ENCODE data around the gene CD99L2.

Gene CD99L2

DNA sequence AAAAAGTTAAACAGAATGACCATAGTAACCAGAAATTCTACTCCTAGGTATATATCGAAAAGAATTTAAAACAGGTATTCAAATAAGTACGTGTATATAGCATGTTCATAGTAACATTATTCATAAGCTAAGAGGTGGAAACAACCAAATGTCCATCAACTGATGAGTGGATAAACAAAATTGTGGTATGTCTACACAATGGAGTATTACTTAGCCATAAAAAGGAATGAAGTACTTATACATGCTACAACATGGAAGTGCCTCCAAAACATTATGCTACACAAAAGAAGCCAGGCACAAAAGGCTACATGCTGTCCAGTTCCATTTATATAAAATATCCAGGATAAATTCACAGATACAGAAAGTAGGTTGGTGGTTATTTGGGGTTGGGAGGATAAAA, 76.5 kb downstream of the CD99L2 start:
- FAIRE-seq (no peak), DNase-seq (ENCODE audit: insufficient read length, low spot score) (no peak)

DNA sequence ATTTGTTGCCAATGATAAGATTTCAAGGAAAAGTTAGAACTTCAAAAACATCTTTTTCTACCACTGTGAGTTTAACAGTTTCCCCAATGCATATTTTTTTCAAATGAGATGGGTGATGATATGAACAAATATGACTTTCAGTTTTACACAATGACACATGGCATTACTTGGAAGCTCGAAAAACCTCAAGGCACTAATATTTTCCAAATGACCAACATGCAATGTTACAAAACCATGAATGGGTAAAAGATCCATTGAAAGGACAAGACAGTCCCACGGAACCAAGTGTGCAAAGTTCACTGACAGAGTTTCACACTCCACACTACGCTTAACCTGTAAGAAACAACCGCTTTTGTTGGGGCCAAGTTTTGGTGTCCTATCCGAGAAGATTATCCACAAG, 84.5 kb downstream of the CD99L2 start:
- FAIRE-seq, result peak; percentile 76
- no peak for DNase-seq (ENCODE audit: insufficient read length, low spot score)

DNA sequence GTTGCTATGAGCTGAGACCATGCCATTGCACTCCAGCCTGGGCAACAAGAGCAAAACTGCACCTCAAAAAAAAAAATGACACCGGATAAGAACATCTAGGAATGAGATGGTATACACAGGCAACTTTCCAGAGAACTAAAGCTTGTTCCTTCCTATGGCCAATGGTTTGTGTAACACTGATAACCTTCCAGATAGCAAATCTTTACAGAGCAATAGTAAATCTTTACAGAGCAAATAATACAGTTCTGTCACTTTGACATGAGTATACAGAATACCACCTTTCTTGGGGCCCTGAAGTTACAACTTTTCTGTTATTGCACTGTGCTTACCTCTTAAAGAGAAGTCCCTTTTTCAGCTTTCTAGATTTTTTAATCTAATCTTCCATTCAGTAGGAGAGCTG, 91.6 kb downstream of the CD99L2 start:
- DNase-seq (ENCODE audit: insufficient read length, low spot score) (no peak), FAIRE-seq (peak; percentile 26)

DNA sequence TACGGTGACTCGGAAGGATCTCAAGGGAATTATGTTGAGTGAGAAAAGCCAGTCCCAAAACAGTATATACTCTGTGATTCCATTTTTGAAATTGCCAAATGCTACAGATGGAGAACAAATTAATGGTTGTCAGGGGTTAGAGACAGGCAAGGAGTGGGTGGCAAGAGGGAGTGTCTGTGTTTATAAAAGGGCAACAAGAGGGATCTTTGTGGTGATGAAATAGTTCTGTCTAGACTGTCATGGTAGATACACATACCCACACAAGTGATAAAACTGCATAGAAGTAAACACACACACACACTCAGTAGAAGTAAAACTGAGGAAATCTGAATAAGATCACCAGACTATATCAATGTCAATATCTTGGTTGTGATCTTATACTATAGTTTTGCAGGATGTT, 92.7 kb downstream of the CD99L2 start:
- FAIRE-seq (peak; percentile 14), DNase-seq (ENCODE audit: insufficient read length, low spot score) (no peak)

DNA sequence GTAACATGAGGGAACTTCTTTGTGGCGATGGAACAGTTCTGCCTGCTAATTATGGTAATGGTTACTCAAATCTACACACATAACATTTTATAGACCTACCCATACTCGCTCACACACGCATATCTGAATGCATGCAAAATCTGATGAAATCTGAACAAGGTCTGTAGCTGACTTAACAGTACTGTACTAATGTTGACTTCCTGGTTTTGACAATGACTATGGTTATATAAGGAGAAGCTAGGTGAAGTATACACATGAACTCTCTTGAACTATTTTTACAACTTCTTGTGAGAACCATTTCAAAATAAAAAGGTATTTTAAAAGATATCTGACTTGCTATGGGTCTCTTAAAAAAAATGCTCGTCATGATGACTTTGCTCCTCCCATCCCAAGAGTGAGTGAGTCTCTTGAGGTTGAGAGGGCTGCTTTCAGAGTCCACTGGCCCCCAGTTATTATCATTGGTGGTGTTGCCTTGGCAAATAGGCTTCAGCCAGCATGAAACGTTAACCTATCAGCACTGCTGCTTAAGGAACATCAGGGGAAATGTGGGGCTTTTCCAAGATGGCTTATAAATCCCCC, 105.4 kb downstream of the CD99L2 start:
- DNase-seq (ENCODE audit: insufficient read length, low spot score) (no peak), FAIRE-seq (no peak)

DNA sequence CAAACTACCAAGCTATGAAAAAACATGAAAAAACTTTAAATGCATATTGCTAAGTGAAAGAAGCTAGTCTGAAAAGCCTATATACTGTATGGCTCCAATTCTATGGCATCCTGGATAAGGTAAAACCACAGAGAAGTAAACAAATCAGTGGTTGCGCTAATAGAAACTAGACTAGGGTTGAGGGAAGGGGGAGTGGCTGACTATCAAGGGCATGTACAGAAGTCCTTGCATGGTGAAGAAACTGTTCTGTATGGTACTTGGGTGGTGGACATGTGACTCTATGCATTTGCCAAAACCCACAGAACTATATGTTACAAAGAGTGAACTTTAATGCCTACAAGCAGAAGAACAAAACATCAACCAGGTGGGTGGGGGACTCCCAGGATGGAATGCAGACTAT, 108.4 kb downstream of the CD99L2 start:
- DNase-seq (ENCODE audit: insufficient read length, low spot score) (no peak), FAIRE-seq (peak; percentile 71)

DNA sequence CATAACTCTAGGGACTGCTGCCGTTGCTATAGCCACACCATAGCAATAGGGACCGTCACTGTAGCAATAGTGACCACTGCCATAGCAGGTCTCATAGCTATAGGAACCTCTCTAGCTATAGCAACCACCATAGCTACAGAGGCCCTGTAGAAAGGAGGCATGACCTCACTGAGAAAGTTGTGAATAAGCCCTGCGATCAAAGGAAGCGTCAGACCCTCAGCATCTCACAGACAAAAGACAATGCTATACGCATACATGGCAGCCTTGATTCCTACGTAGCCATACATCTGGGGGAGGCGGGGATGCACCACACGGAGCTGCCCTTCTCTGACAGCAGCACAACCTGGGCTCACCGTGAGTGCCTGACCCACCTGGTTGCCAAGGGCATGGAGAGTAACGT, 116.8 kb downstream of the CD99L2 start:
- FAIRE-seq (no peak), DNase-seq (ENCODE audit: insufficient read length, low spot score) (no peak)

DNA sequence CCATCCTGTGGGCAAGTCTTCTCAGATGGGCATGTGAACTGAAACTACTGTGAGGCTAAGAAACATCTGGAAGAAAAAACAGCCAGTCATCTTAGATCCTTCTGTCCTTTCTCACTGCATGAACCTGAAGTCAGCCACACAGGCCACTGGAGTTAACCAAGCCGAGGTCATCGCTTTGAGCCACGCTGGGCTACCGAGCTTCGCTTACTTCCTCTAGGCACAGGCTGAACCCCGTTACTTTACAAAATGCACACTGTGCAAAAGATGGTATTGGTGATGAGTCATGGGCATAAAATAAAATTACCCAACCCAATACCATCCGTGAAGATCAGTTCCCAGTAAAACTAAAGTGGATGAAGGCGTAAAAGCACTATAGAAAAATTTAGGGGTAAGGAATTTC, 119.1 kb downstream of the CD99L2 start:
- FAIRE-seq, result no peak

DNA sequence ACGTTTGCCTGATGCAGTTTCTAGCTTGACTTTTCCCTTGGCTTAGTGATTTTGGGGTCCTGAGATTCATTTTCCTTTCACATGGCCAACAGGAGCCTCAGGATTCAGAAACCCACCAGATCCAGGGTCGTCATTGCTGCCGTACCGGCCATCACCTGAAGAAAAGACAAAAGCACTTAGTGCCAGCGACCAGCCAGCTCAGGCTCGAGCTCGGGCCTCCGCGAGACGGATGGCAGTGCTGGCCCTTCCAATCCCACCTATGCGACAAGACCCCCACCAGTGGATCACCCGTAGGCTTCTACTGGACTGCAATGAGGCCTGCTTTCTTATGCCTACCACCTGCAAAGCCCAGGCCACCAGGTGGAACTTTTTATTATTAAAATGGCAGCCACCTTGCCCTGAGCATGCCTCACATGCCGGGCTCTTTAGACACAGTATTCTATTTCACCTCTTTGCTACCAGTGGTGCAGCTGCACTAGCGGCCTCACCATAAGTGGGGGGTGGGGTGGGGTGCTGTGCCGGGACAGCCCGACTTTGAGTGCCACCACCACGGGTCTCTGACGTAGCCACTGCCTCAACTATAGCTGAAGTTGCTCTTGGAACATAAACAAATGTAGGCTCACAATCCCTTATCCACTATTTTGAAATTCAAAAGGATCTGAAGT, 121.0 kb downstream of the CD99L2 start:
- FAIRE-seq (no peak), DNase-seq (ENCODE audit: insufficient read length, low spot score) (no peak)

More for the DNA sequence above, 119.1 kb downstream of the CD99L2 start:
- DNase-seq (ENCODE audit: insufficient read length, low spot score), result no peak

DNA sequence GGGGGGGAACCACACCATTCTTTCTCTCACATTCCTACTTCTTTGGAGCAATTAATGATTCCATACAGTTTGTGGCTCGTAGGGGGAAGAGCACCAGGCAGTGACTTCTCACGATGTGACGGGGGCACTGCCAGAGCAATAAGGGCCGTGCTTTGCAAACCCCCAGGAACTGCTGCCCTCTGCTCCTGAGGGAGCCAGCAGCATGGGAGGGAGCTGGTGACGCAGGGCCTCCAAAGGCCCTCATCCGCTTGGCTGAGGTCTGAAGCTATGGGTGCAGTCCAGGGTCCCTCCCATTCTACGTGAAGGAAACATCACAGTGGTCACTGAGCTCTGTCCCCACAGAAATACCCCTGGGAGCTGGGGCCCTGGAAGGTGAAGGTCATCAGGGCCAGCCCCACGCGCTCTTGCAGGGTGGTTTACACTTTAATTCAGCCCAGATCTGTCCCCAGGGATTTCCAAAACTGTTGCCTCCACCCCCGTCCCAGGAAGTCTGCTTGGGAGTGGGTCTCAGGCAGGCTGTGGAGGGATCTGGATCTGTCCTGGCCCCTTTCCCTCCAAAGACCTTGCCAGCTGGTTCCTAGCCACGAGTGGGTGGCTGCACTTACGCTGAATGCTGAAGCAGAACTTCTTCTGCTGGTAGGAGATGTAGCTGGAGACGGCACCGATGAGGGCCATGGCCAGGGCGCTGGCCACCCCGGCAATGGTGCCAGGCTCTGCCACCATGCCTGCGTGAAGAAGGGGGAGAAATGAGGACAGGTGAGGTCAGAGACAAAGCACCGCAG, 122.7 kb downstream of the CD99L2 start:
- DNase-seq (ENCODE audit: insufficient read length, low spot score) (no peak), FAIRE-seq (no peak)

DNA sequence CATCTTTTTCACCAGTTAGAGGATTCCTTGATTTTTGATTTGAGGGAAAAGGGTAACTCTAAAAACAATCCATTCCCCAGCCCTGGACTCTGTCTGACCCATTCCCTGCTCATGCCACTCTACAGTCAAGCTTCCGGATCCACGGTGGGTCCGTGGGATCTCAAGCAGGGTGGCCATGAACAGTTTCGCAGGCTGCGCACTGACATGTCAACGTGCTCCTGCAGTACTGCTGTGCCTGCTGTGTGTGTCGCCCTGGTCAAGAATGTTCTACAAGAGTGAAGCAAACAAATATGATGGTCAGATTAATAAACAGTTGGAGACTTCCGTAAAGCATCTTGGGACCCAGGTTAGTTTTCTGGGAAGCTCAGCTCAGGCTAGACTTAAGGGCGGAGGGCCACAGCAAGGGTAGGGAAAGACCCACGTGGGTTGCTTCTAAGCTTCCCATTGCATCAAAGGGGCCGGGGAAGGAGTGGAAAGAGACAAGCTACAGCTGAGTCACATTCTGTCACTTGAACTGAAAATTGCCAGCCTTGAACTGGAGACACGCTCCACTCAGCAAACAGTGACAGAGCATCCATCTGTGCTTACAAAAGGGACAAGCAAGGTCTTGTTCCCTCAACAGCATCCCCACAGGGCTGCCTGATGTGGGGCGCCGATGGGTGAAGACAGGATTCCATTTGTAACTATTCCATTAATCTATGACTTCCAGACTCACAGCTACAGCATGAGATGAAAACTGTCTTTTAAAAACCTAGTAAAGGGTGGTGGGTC, 123.5 kb downstream of the CD99L2 start:
- DNase-seq (ENCODE audit: insufficient read length, low spot score), result no peak
- FAIRE-seq, result no peak

DNA sequence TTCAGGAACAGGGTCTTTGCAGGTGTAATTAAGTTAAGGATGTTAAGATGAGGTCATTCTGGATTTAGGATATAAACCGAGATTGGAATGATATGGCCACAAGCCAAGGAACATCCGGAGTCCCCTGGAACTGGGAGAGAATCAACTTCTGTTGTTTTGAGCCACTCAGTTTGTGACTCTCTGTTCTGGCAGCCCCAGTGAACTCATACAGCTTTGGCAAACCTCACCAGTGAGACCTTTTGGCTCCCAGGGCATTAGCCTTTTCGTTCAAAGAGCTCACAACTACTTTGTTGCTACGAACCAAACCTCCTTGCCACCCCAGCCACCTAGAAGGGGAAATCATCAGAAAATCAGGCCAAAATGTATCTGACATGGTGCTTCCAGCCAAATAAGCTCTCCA, 124.8 kb downstream of the CD99L2 start:
- DNase-seq (ENCODE audit: insufficient read length, low spot score), result no peak
- FAIRE-seq, result no peak

DNA sequence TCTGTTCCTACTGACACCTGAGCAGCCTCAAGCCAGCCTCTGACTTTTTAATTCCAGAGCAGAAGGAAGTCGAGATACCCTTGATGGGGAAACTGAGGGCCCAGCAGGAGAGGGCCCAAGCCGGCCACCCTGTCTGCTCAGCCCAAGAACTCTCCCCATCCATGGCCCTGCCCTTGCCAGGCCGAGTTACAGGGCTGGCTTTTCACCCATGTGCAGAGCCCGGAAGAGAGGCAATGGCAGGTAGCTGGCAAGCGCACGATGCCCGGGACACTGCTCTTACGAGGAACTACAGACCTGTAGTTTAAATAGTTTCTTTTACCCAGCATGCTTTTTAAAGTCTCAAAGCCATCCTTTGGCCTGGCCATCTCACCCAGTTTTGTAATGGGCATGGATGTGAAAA, 125.4 kb downstream of the CD99L2 start:
- FAIRE-seq (no peak), DNase-seq (ENCODE audit: insufficient read length, low spot score) (no peak)

DNA sequence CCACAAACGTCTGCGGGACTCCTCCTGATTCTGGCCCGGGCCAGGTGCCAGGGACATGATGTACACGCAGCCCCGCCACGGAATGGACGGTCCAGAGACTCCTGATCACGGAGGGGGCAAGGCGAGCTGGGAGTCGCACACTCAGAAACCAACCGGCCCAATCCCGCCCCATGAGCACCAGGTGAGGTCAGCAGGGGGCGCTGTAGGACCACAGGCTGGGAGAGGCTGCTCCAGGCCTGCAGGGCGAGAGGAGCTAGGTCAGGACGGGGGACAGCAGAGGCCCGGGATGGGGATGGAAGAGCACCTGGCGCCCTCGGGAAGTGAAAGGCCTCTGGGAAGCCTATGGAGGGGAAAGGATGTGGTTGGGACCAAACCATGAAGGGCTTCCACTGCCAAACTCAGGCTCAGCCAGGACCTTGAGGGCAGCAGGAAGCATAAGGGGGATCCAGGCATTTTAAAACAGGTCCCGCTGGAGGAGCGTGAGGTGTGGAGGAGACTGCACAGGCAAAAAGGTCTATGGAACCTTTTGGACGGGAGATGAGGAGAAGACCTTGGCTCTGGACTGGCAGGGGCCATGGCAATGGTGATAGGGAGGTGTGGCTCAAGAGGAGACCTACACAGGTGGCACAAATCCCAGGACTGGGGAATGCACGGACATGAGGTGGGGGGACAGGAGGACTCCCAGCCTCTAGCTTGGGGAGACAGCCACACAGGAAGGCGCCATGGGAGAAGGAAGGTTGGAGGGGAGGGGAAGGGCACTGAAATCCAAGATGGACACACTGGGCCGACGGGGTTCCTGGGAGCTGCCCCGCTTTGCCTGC, 126.1 kb downstream of the CD99L2 start:
- DNase-seq (ENCODE audit: insufficient read length, low spot score) (peak; percentile 70), FAIRE-seq (peak; percentile 91)

DNA sequence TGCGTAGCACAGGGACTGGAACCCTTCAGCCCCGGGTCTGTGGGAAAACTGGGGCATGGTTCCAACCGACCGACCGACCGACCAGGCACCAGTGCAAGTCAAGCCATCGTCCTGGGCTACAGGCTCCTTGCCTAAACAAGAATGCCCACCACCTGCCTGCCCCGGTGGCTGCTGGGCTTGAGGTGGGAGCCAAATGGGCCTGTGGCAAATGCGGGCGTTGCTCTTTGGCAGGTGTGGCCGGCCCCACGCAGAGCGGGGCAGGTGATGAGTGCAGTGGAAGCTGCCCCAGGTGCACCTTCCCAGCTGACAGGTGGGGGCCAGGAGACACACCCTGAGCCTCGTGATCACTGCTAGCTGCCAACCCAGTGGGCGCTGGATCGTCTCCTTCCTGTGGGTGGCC, 127.4 kb downstream of the CD99L2 start:
- FAIRE-seq (no peak), DNase-seq (ENCODE audit: insufficient read length, low spot score) (no peak)

DNA sequence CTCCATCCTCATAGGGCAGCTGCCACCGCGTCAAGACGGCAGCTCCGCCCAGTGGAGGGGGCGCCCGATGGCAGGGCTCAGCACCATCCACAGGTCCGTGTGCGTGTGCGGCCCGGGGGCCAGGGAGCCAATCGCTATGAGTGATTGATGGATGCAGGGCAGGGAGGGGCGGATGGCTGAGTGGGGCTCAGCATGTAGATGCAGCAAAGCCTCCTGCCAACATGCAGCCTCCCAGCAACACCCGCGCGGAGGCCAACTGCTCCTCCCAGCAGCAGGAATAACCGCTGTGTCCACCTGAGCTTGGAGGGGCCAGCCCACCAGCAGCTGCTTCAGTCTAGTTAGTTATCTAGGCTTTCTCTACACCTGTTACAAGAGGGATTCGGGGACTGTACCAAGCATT, 127.8 kb downstream of the CD99L2 start:
- no peak for FAIRE-seq
- DNase-seq (ENCODE audit: insufficient read length, low spot score), result no peak

DNA sequence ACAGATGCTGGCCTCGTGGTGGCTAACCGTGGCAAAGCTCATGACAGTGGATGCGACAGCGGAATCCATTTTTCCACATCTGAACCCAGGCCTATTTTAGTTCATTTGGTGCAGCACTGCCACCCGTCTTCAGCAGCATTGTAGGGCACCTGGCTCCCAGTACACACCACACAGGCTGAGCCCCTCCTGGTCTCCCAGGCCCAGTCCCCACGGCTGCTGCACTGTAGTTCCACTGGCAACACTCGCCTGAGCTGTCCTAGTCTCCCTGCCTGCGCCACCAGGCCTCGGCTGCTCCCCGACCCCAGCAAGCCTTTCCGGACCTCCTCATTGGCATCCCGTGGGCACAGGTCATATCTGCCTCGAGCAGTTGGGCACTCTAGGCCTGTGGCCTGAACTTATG, 129.1 kb downstream of the CD99L2 start:
- DNase-seq (ENCODE audit: insufficient read length, low spot score), result no peak
- no peak for FAIRE-seq

DNA sequence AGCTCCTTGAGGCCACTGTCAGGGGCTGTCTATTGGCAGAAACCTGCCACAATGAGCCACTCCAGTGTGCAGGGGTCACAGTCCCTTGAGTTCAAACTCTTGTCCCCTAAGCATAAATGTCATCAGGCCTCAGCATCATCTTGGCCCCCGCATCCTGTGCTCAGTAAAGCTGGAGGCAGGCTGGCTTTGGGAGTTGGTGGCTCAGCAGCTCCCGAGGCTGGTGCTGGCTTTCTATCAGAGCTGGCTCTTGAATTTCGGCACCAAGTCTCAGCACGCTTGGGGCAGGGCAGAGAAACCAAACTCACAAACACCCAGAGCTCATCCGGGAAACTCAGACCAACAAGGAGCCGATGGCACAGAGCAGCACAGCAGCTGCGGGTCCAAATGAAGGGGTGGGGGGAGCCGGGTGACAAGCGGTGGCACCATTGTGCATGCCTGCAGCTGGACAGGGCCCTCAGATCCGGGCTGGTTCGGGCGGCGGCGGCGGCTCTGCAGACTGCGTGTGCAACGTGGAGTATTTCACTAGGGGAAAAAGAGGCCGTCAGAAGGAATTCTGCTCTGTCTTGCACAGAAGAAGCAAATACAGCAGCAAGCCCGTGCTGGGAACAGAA, 129.8 kb downstream of the CD99L2 start:
- DNase-seq (ENCODE audit: insufficient read length, low spot score) (no peak), FAIRE-seq (no peak)

DNA sequence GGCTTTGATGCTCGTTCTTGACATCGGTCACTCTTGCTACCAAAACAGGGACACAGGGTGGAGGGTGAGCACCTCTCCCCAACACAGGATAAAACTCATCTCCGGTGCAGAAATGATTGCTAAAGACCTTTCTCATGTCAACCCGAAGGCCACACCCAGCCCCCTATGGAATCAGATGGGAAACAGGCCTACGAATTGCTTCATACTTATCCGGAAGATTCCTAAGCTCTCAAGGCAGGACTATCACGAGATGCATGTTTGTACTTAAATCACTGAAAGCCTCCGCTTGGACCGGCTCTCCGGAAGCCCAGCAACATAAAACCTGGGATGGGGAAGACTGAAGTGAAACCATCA, 130.4 kb downstream of the CD99L2 start:
- FAIRE-seq, result no peak
- no peak for DNase-seq (ENCODE audit: insufficient read length, low spot score)

DNA sequence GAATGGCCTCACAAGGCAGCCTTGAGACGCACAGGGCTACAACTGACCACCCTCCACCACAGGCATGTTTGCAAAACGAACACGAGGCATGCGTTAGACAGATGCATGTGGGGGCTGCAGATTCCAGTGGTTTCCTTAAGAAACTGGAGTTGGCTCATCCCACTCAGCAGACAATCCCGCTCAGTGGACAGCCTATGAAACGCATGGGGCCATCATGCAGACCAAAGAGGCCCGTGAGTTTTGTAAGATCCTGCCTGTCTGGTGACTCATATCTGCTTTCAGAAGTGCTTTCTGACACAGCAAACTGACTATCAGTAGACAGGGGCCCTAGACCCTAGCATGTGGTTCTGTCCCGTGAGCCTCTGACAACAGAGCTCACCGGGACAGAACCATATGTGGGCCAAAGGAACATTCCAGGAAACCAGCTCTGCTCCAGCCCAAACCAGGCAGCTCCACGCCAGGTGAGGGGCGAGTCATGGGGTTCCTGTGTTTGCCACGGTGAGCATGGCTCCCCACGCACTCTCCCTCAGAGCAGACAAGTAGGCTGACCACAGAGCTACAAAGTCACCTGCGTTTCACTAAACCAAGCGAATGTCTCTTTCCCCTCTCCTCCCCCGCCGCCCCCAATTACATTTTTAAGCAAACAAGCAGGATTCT, 130.9 kb downstream of the CD99L2 start:
- no peak for FAIRE-seq
- DNase-seq (ENCODE audit: insufficient read length, low spot score), result no peak

All from GM19239 (cell line).